SH-SY5Y (cell line): ENCODE results near the gene FOXP1.

Source experiments
- GATA2 ChIP-seq: IDR thresholded peaks from 2 replicates; pipeline ENCODE4 v1.6.1; 2011; ENCODE audit warnings: mild to moderate bottlenecking, low read depth, low read length
- GATA3 ChIP-seq: IDR thresholded peaks from 2 replicates; pipeline ENCODE4 v1.6.1; 2011; ENCODE audit warnings: low read depth, mild to moderate bottlenecking, low read length, moderate library complexity

DNA sequence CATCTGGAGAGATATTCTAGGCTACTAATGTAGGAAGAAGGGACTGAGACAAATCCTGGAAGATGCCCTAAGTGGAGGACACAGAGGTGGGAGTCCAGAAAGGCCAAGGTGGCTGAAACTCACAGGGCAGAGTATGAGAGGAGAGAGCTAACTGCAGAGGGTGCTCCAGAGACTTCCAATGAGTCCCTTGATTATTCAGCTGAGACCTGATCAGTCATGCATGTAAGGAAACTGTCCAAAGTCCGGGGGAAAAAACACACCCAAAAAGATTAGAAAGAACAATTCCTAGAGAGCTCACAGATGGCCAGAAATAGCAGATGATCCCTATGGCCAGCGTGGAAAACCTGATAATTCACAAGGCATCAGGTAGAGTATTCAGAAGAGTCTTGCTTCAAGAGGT is 18.7 kb upstream of the FOXP1 start:
- TF ChIP-seq GATA2 (no peak), GATA3 (no peak)
